ENCODE data around the gene FNTB. TPM values are rescaled to one million over a fixed set of nuclear protein-coding genes. Genes with fewer than 3 reads are reported as not detected.

FNTB gene
- total and polyA plus RNA-seq, 9 of the 15 experiments (the other 6 are each of a cell fraction or from before 2014, with no cell fraction given) = 6.9 to 23.2 (median 12.2) TPM

- intact Hi-C loops (cut with micrococcal nuclease) (no loop called here), in situ Hi-C loops (cut with MboI) (no loop called here)
- H3K36me3 ChIP-seq (ENCODE audit: control insufficient read depth, insufficient read depth, low read length) = no peaks in the 10 kb centered on the region
- H3K4me3 ChIP-seq = no peak overlapping the region
- no peak for FAIRE-seq
- no peak overlapping the region for H3K4me2 ChIP-seq (ENCODE audit: insufficient read depth, low read length)
- no peaks in the 10 kb centered on the region for H4K20me1 ChIP-seq (replicated peaks; ENCODE audit: control insufficient read depth, insufficient read depth, low read length)
- WGBS (ENCODE audit: insufficient coverage, low coverage, missing lambda C conversion rate) = 100% methylated on average over 1 of the region's 3 CpGs
- no peak overlapping the region for H3K9ac ChIP-seq (ENCODE audit: insufficient read depth in 1 of 2, low read depth in 2 of 2, low read length in 2 of 2)
- no peaks in the 10 kb centered on the region for H3K27me3 ChIP-seq (ENCODE audit: control insufficient read depth in 2 of 2, insufficient read depth in 2 of 2, low read length in 2 of 2)
- ChIA-PET CTCF (ENCODE audit: low intra/inter-chr PET ratio) (no interaction called here), POLR2A (interaction anchor here (0.9 kb wide), 1 partner anchor 13 kb away, joined by 3 read pairs; no protein-coding TSS in a partner anchor)
- no peaks in the 10 kb centered on the region for H3K9me1 ChIP-seq (ENCODE audit: control insufficient read depth, insufficient read depth, low read length)
- no TSS peak for BruUV-seq (replicated peaks)
- peaks cover 29% of the 10 kb centered on the region for H3K79me2 ChIP-seq (ENCODE audit: control insufficient read depth, insufficient read depth, low read length)
- TF ChIP-seq CUX1 (CRISPR knock-in tag; IDR thresholded peaks at IDR 0.05) (no peak), NR3C1 (CRISPR knock-in tag; IDR thresholded peaks at IDR 0.05) (no peak)
- H2AFZ ChIP-seq (ENCODE audit: low read depth, low read length) = no peak overlapping the region
- H3K27ac ChIP-seq (ENCODE audit: extremely low read depth, low read depth, low read length) = no peak overlapping the region
- DNase-seq (ENCODE audit: extremely low read depth in 1 of 4, low spot score in 3 of 4) = no peak
- ATAC-seq = no peak
- H3K4me1 ChIP-seq (replicated peaks in 1 of 2; ENCODE audit: control insufficient read depth in 2 of 2, insufficient read depth in 2 of 2, low read length in 2 of 2) = peaks cover 0 to 1% of the 10 kb centered on the region in 2 experiments; a peak in 4 of 5 replicates
- H3K9me3 ChIP-seq (replicated peaks; ENCODE audit: control insufficient read depth, insufficient read depth, low read depth, low read length) = no peaks in the 10 kb centered on the region
These were observed 6.7 kb downstream of the FNTB start for GRCh38 chr14:64993266-64993930.

All from K562 (cell line).